Endothelial cell of umbilical vein (primary cell): ENCODE data around the gene TOLLIP. TPM values are rescaled to one million over a fixed set of nuclear protein-coding genes. Genes with fewer than 3 reads are reported as not detected.

Experiments
- BruUV-seq: library from RNA; stranded (reverse); fragments of 400-500 nt; replicated peaks from 2 replicates; lab custom pipeline; 2021; lab: Mats Ljungman, UMichigan
- CTCF ChIA-PET: fragments of 300-600, 350-600 bp; sonication (Branson Sonifier 250); formaldehyde crosslinking; loops from one replicate; lab custom pipeline; 2021; ENCODE audit warnings: antibody characterized with exemption, inconsistent platforms; lab: Charles Lee
- POLR2A ChIA-PET: fragments of 300-600, 350-600 bp; sonication (Branson Sonifier 250); formaldehyde crosslinking; loops from one replicate; lab custom pipeline; 2021; ENCODE audit warnings: antibody characterized with exemption, inconsistent platforms; lab: Charles Lee
- DNase-seq: peaks from one replicate; pipeline ENCODE4 v3.0.0-alpha.2; 2011; ENCODE audit warnings: low read depth, low spot score
- FAIRE-seq: peaks from 2 replicates; lab custom pipeline; 2011; peaks lifted over from hg19 to GRCh38; lab: Jason Lieb, UNC
- H2AFZ ChIP-seq: 2 replicates; pipeline ENCODE4 v1.6.0; 2012; ENCODE audit warnings: low read depth, low read length, control low read depth, inconsistent platforms
- H3K27ac ChIP-seq: 2 replicates; pipeline ENCODE4 v1.5.1; 2011; ENCODE audit warnings: low read depth, mild to moderate bottlenecking, control low read depth, low read length, moderate library complexity; ENCODE audit not compliant: insufficient read depth
- H3K27me3 ChIP-seq, 2 experiments: 2 replicates each; pipeline versions ENCODE4 v1.6.0 to v1.6.1; 2011; ENCODE audit warnings: low read length in 2 of 2, mixed read lengths in 1 of 2; ENCODE audit not compliant: control insufficient read depth in 2 of 2, insufficient read depth in 2 of 2
- H3K36me3 ChIP-seq, 2 experiments: 2 replicates in 1 of 2; 3 replicates in 1 of 2; pipeline ENCODE4 v1.5.1; 2011; ENCODE audit warnings: low read length in 2 of 2, mild to moderate bottlenecking in 1 of 2, moderate library complexity in 1 of 2; ENCODE audit not compliant: control insufficient read depth in 2 of 2, insufficient read depth in 2 of 2; ENCODE audit errors: extremely low read depth in 1 of 2
- H3K4me1 ChIP-seq: 3 replicates; pipeline ENCODE4 v1.5.1; 2011; ENCODE audit warnings: mild to moderate bottlenecking, low read length; ENCODE audit not compliant: control insufficient read depth, insufficient read depth; ENCODE audit errors: extremely low read depth
- H3K4me2 ChIP-seq: 2 replicates; pipeline ENCODE4 v1.6.1; 2011; ENCODE audit warnings: low read length, control low read depth, mixed read lengths; ENCODE audit not compliant: insufficient read depth
- H3K4me3 ChIP-seq, 3 experiments: fragments of 200-600 bp in 1 of 3; sonication (generic), shearing (Covaris generic) in 1 of 3; replicated peaks in 1 of 3; 2 replicates each; pipeline ENCODE4 v1.5.1; 2011 to 2016; ENCODE audit warnings: control low read depth in 3 of 3, low read length in 3 of 3, mild to moderate bottlenecking in 2 of 3, inconsistent platforms in 1 of 3, low read depth in 1 of 3, moderate library complexity in 1 of 3; ENCODE audit not compliant: insufficient read depth in 1 of 3
- H3K79me2 ChIP-seq: 2 replicates; pipeline ENCODE4 v1.6.0; 2012; ENCODE audit warnings: low read length, inconsistent platforms; ENCODE audit not compliant: control insufficient read depth, insufficient read depth
- H3K9ac ChIP-seq: replicated peaks from 2 replicates; pipeline ENCODE3; 2011; ENCODE audit warnings: low read length, control low read depth; ENCODE audit not compliant: insufficient read depth; ENCODE audit errors: extremely low read depth
- H3K9me1 ChIP-seq: replicated peaks from 3 replicates; pipeline ENCODE4 v1.6.0; 2011; ENCODE audit warnings: mild to moderate bottlenecking, low read length; ENCODE audit not compliant: control insufficient read depth, insufficient read depth; ENCODE audit errors: extremely low read depth
- H3K9me3 ChIP-seq: replicated peaks from 2 replicates; pipeline ENCODE4 v1.5.1; 2012; ENCODE audit warnings: low read length, inconsistent platforms; ENCODE audit not compliant: control insufficient read depth, insufficient read depth
- H4K20me1 ChIP-seq: replicated peaks from 2 replicates; pipeline ENCODE3; 2011; ENCODE audit warnings: mild to moderate bottlenecking, low read length; ENCODE audit not compliant: control insufficient read depth, insufficient read depth; ENCODE audit errors: extremely low read depth
- EZH2 ChIP-seq: IDR thresholded peaks from 2 replicates; pipeline ENCODE4 v1.6.1; 2012; ENCODE audit warnings: borderline replicate concordance, low read depth, mild to moderate bottlenecking, moderate library complexity, low read length, inconsistent platforms; ENCODE audit not compliant: severe bottlenecking
- FOS ChIP-seq: IDR thresholded peaks from 2 replicates; pipeline ENCODE4 v1.6.1; 2011; ENCODE audit warnings: mild to moderate bottlenecking, low read length, moderate library complexity, borderline replicate concordance; ENCODE audit not compliant: insufficient read depth
- GATA2 ChIP-seq: IDR thresholded peaks from 2 replicates; pipeline ENCODE4 v1.7.0; 2011; ENCODE audit warnings: low read depth, mild to moderate bottlenecking, moderate library complexity, mixed read lengths, low read length; ENCODE audit not compliant: insufficient read length, insufficient read depth
- JUN ChIP-seq: IDR thresholded peaks from 2 replicates; pipeline ENCODE4 v1.6.1; 2011; ENCODE audit warnings: borderline replicate concordance, low read depth; ENCODE audit not compliant: insufficient read length, insufficient read depth
- MAX ChIP-seq: IDR thresholded peaks from 2 replicates; pipeline ENCODE4 v1.6.1; 2011; ENCODE audit not compliant: insufficient read depth, insufficient read length
- MYC ChIP-seq: IDR thresholded peaks from one replicate; pipeline ENCODE4 v1.6.1; 2011; ENCODE audit warnings: mild to moderate bottlenecking, low read depth, low read length
- POLR2A ChIP-seq: IDR thresholded peaks from 2 replicates; pipeline ENCODE4 v1.6.1; 2012; ENCODE audit warnings: low read depth, mild to moderate bottlenecking, control low read depth, low read length
- POLR2AphosphoS5 ChIP-seq: IDR thresholded peaks from 2 replicates; pipeline ENCODE4 v1.6.1; 2012; ENCODE audit warnings: low read depth, mild to moderate bottlenecking, control low read depth, low read length, moderate library complexity; ENCODE audit not compliant: insufficient read depth
- dilution Hi-C: fragments of 300-500 bp; cut with MboI; formaldehyde crosslinking; loops from one replicate; pipeline ENCODE4 v1.15.0; 2019; ENCODE audit warnings: low sequenced_read_pairs; ENCODE audit not compliant: extremely low pct_ligation_motif_present
- intact Hi-C: fragments of 100-400 bp; cut with micrococcal nuclease; formaldehyde crosslinking; loops from one replicate; pipeline ENCODE4 v1.10.0; 2022
- polyA plus RNA-seq, 4 experiments: library from polyadenylated mRNA; depleted of rRNA in 3 of 4; stranded (reverse) in 3 of 4; unstranded in 1 of 4; fragments of >200 nt; gene quantifications; 2 replicates each; pipeline versions ENCODE4 v1.2.1 to v1.2.3, GENCODE V29; 2011 to 2012; ENCODE audit warnings: missing spikeins in 1 of 4
- total RNA-seq: library from RNA; stranded (reverse); gene quantifications from 2 replicates; pipeline ENCODE4 v1.2.3, GENCODE V29; 2021
- TF ChIP-seq, protein P1 (sequence below), 2 donors: IDR thresholded peaks; 1 replicate in 1 of 2; 2 replicates in 1 of 2; pipeline ENCODE4 v1.5.1; 2011; ENCODE audit warnings: low read length in 2 of 2, mild to moderate bottlenecking in 2 of 2, moderate library complexity in 2 of 2, control low read depth in 1 of 2, inconsistent platforms in 1 of 2, low read depth in 1 of 2; ENCODE audit not compliant: insufficient read depth in 1 of 2; ENCODE audit errors: extremely low read depth in 1 of 2

TOLLIP gene
- total and polyA plus RNA-seq, 2 donors (not counting 3 experiments of a cell fraction or from before 2014, with no cell fraction given) = 49.6 to 64.8 TPM

- Histone ChIP-seq H3K79me2 (no peaks in the 10 kb centered on the region), H3K4me1 (no peaks in the 10 kb centered on the region), H3K27ac (no peak overlapping the region), H3K27me3 (no peaks in the 10 kb centered on the region), H3K9me1 (no peaks in the 10 kb centered on the region), H3K9me3 (no peaks in the 10 kb centered on the region), H3K36me3 (no peaks in the 10 kb centered on the region), H3K4me2 (no peak overlapping the region), H4K20me1 (no peaks in the 10 kb centered on the region), H3K9ac (no peak overlapping the region), H3K4me3 (no peak overlapping the region), H2AFZ (no peak overlapping the region)
- ChIA-PET POLR2A (no interaction called here), CTCF (no interaction called here)
- DNase-seq (no peak), FAIRE-seq (no peak)
- dilution Hi-C loops (no loop called here), intact Hi-C loops (no loop called here)
- no TSS peak for BruUV-seq
- no peak for TF ChIP-seq FOS
- TF ChIP-seq GATA2 = no peak
- TF ChIP-seq, protein P1, sequence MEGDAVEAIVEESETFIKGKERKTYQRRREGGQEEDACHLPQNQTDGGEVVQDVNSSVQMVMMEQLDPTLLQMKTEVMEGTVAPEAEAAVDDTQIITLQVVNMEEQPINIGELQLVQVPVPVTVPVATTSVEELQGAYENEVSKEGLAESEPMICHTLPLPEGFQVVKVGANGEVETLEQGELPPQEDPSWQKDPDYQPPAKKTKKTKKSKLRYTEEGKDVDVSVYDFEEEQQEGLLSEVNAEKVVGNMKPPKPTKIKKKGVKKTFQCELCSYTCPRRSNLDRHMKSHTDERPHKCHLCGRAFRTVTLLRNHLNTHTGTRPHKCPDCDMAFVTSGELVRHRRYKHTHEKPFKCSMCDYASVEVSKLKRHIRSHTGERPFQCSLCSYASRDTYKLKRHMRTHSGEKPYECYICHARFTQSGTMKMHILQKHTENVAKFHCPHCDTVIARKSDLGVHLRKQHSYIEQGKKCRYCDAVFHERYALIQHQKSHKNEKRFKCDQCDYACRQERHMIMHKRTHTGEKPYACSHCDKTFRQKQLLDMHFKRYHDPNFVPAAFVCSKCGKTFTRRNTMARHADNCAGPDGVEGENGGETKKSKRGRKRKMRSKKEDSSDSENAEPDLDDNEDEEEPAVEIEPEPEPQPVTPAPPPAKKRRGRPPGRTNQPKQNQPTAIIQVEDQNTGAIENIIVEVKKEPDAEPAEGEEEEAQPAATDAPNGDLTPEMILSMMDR (IDR thresholded peaks at IDR 0.05; ENCODE audit: extremely low read depth in 1 of 2, insufficient read depth in 1 of 2, low read depth in 1 of 2, low read length in 2 of 2) = no peak
- TF ChIP-seq EZH2 = no peak
- no peak for TF ChIP-seq POLR2A
- TF ChIP-seq MAX = no peak
- TF ChIP-seq MYC = no peak
- no peak for TF ChIP-seq JUN
- TF ChIP-seq POLR2AphosphoS5 = no peak
Measured at GRCh38 chr11:1354125-1354938, 44.9 kb upstream of the TOLLIP start.
